PC-9 (cell line): ENCODE data around the gene EPB41L4A.

Source experiments
- EZH2 ChIP-seq: fragments of 200-600 bp; sonication (generic); IDR thresholded peaks from 2 replicates; pipeline ENCODE4 v1.8.0; 2017; ENCODE audit warnings: antibody characterized with exemption, low read depth
- TF ChIP-seq, protein P1 (sequence below): fragments of 200-600 bp; sonication (generic); conservative IDR thresholded peaks from 2 replicates; pipeline ENCODE4 v1.6.1; 2017; ENCODE audit warnings: mixed run types, antibody characterized with exemption, mild to moderate bottlenecking, moderate library complexity

DNA sequence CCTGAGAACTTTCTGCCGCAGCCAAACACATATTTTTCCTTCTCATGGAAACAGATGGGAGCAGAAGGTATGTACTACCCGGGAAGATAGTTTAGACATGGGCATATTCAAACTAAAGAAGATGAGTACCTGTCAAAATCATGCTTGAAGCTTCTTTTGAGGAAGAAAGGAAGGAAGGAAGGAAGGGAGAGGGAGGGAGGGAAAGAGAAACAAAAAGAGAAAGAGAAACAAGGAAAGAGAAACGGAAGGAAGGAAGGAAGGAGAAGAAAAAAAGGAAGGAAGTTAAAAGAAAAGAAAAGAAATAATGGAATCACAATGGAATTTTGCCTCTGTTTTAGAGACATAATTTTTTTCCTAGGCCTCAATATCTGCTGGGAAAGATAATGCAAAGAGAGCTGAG, 34.6 kb downstream of the EPB41L4A start:
- TF ChIP-seq, protein P1, sequence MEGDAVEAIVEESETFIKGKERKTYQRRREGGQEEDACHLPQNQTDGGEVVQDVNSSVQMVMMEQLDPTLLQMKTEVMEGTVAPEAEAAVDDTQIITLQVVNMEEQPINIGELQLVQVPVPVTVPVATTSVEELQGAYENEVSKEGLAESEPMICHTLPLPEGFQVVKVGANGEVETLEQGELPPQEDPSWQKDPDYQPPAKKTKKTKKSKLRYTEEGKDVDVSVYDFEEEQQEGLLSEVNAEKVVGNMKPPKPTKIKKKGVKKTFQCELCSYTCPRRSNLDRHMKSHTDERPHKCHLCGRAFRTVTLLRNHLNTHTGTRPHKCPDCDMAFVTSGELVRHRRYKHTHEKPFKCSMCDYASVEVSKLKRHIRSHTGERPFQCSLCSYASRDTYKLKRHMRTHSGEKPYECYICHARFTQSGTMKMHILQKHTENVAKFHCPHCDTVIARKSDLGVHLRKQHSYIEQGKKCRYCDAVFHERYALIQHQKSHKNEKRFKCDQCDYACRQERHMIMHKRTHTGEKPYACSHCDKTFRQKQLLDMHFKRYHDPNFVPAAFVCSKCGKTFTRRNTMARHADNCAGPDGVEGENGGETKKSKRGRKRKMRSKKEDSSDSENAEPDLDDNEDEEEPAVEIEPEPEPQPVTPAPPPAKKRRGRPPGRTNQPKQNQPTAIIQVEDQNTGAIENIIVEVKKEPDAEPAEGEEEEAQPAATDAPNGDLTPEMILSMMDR = no peak
- TF ChIP-seq EZH2 = no peak
